Nephron progenitor cell (in vitro differentiated cells): ENCODE results near the gene DNAH7.

Experiments used
- DNase-seq: peaks from one replicate; pipeline ENCODE4 v3.0.0; 2021
- H3K27ac Mint-ChIP-seq: 2 replicates; pipeline ENCODE4 v1.8.0; 2021; ENCODE audit warnings: mild to moderate bottlenecking, moderate library complexity, mixed read lengths
- H3K27me3 Mint-ChIP-seq: 2 replicates; pipeline ENCODE4 v1.8.0; 2021; ENCODE audit warnings: mild to moderate bottlenecking, low read depth, mixed read lengths; ENCODE audit not compliant: poor library complexity
- H3K36me3 Mint-ChIP-seq: 2 replicates; pipeline ENCODE4 v1.8.0; 2021; ENCODE audit warnings: low read depth, mixed read lengths
- H3K4me1 Mint-ChIP-seq: 2 replicates; pipeline ENCODE4 v1.8.0; 2021; ENCODE audit warnings: mixed read lengths
- H3K4me3 Mint-ChIP-seq: 2 replicates; pipeline ENCODE4 v1.8.0; 2021; ENCODE audit warnings: mild to moderate bottlenecking, moderate library complexity, mixed read lengths
- H3K9me3 Mint-ChIP-seq: 2 replicates; pipeline ENCODE4 v1.8.0; 2021; ENCODE audit warnings: mild to moderate bottlenecking, moderate library complexity, mixed read lengths
- CTCF ChIP-seq: fragments of 200-600 bp; sonication (generic); IDR thresholded peaks from 2 replicates; pipeline ENCODE4 v1.5.0; 2021; ENCODE audit warnings: antibody characterized with exemption

Gene DNAH7

GRCh38 chr2:195857132-195857531 lies 211.5 kb downstream of the DNAH7 start:
- no peaks in the 10 kb centered on the region for H3K4me1 Mint-ChIP-seq
- H3K9me3 Mint-ChIP-seq = no peaks in the 10 kb centered on the region
- no peak overlapping the region for H3K4me3 Mint-ChIP-seq
- no peaks in the 10 kb centered on the region for H3K36me3 Mint-ChIP-seq
- no peak for TF ChIP-seq CTCF
- no peaks in the 10 kb centered on the region for H3K27me3 Mint-ChIP-seq
- H3K27ac Mint-ChIP-seq = no peak overlapping the region
- no peak for DNase-seq

GRCh38 chr2:195850764-195851163 lies 217.9 kb downstream of the DNAH7 start:
- H3K9me3 Mint-ChIP-seq = peaks cover 5% of the 10 kb centered on the region
- H3K4me1 Mint-ChIP-seq = no peaks in the 10 kb centered on the region
- no peak for TF ChIP-seq CTCF
- H3K4me3 Mint-ChIP-seq = no peak overlapping the region
- no peak overlapping the region for H3K27ac Mint-ChIP-seq
- no peak for DNase-seq
- no peaks in the 10 kb centered on the region for H3K27me3 Mint-ChIP-seq
- no peaks in the 10 kb centered on the region for H3K36me3 Mint-ChIP-seq

- H3K9me3 Mint-ChIP-seq = peaks cover 9% of the 10 kb centered on the region
- no peak overlapping the region for H3K4me3 Mint-ChIP-seq
- H3K27ac Mint-ChIP-seq = no peak overlapping the region
- H3K27me3 Mint-ChIP-seq = no peaks in the 10 kb centered on the region
- no peaks in the 10 kb centered on the region for H3K36me3 Mint-ChIP-seq
- no peak for DNase-seq
- no peak for TF ChIP-seq CTCF
- H3K4me1 Mint-ChIP-seq = no peaks in the 10 kb centered on the region
Observed at GRCh38 chr2:195848119-195848899, 220.3 kb downstream of the DNAH7 start.

- H3K4me3 Mint-ChIP-seq = no peak overlapping the region
- no peak for DNase-seq
- H3K4me1 Mint-ChIP-seq = no peaks in the 10 kb centered on the region
- peaks cover 9% of the 10 kb centered on the region for H3K9me3 Mint-ChIP-seq
- no peak overlapping the region for H3K27ac Mint-ChIP-seq
- H3K27me3 Mint-ChIP-seq = no peaks in the 10 kb centered on the region
- TF ChIP-seq CTCF = no peak
- no peaks in the 10 kb centered on the region for H3K36me3 Mint-ChIP-seq
Observed at GRCh38 chr2:195842932-195843331, 225.7 kb downstream of the DNAH7 start.

- Mint-ChIP-seq H3K27me3 (no peaks in the 10 kb centered on the region), H3K27ac (no peak overlapping the region), H3K9me3 (no peaks in the 10 kb centered on the region), H3K4me1 (no peaks in the 10 kb centered on the region), H3K36me3 (no peaks in the 10 kb centered on the region), H3K4me3 (no peak overlapping the region)
- no peak for DNase-seq
- TF ChIP-seq CTCF = no peak
Observed at GRCh38 chr2:195838002-195838401, 230.6 kb downstream of the DNAH7 start.

- no peak for TF ChIP-seq CTCF
- H3K36me3 Mint-ChIP-seq = no peaks in the 10 kb centered on the region
- H3K4me3 Mint-ChIP-seq = no peak overlapping the region
- no peaks in the 10 kb centered on the region for H3K27me3 Mint-ChIP-seq
- H3K4me1 Mint-ChIP-seq = peaks cover under 1% of the 10 kb centered on the region
- H3K9me3 Mint-ChIP-seq = no peaks in the 10 kb centered on the region
- H3K27ac Mint-ChIP-seq = no peak overlapping the region
- DNase-seq = no peak
Observed at GRCh38 chr2:195836002-195836401, 232.6 kb downstream of the DNAH7 start.
